Measurements from ENCODE around the gene ABCC1.

DNA sequence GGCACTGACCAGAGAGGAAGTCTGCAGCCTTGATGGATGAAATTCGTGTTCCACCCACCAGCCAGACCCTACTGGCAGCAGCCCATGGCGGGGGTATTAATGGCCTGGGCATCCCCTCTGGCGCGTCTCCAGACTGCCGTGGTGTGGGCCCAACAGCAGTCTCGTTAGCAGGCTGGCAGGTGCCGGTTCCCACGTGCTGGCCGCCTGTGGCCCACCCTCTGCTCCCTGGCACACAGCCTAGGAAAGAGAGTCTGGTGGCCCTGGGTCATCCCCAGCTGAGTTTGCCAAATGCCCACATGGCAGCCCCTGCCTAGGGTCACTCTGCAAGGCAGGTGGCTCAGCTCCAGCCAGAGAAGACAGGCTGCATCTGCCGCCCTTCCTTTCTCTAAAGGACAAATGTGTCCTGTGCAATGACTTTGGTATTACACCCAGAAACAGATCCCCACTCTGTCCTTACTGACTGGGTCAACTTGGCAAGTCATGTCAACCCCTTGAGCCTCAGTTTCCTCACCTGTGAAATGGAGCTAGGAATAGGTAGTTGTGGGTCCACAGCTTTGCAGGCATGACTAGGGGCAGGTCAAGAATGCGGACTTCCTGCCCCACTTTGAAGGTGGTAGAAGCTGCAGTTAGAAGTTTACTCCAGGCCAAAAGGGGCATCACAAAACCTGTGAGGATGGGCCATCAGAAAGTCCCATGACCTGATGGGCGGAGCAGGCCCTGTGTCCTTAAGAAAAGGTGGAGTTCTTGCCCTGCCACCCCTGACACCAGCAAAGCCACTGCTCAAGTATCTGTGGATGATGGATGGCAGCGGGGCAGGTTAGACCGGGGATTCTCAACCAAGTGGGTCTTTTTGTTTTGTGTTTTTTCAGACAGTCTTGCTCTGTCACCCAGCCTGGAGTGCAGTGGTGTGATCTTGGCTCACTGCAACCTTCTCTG lies 197.2 kb downstream of the ABCC1 start:
- TF ChIP-seq, protein P1, sequence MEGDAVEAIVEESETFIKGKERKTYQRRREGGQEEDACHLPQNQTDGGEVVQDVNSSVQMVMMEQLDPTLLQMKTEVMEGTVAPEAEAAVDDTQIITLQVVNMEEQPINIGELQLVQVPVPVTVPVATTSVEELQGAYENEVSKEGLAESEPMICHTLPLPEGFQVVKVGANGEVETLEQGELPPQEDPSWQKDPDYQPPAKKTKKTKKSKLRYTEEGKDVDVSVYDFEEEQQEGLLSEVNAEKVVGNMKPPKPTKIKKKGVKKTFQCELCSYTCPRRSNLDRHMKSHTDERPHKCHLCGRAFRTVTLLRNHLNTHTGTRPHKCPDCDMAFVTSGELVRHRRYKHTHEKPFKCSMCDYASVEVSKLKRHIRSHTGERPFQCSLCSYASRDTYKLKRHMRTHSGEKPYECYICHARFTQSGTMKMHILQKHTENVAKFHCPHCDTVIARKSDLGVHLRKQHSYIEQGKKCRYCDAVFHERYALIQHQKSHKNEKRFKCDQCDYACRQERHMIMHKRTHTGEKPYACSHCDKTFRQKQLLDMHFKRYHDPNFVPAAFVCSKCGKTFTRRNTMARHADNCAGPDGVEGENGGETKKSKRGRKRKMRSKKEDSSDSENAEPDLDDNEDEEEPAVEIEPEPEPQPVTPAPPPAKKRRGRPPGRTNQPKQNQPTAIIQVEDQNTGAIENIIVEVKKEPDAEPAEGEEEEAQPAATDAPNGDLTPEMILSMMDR (IDR thresholded peaks at IDR 0.05; ENCODE audit: low read depth, low read length), result no peak
- no peak for TF ChIP-seq POLR2A (IDR thresholded peaks at IDR 0.05; ENCODE audit: extremely low read depth, insufficient read length)
